WTC11 (cell line): Measurements from ENCODE around the gene SBK1. TPM values are rescaled to one million over a fixed set of nuclear protein-coding genes. Genes with fewer than 3 reads are reported as not detected.

Source experiments
- ATAC-seq: fragments of 200-7000 bp; cut with Tn5 transposase; 2 replicates; pipeline ENCODE4 v1.10.0; 2021; ENCODE audit warnings: mild to moderate bottlenecking, moderate library complexity
- CTCF ChIA-PET: fragments of 300-600 bp; sonication (Branson Sonifier 250); formaldehyde crosslinking; loops from one replicate; lab custom pipeline; 2021; ENCODE audit warnings: antibody characterized with exemption; lab: Charles Lee
- POLR2A ChIA-PET: fragments of 350-600 bp; sonication (Branson Sonifier 250); formaldehyde crosslinking; loops from one replicate; lab custom pipeline; 2021; ENCODE audit warnings: antibody characterized with exemption; lab: Charles Lee
- DNase-seq: peaks from one replicate; pipeline ENCODE4 v3.0.0; 2021; ENCODE audit warnings: low spot score
- H3K27ac Mint-ChIP-seq: 2 replicates; pipeline ENCODE4 v1.8.0; 2021; ENCODE audit warnings: mixed read lengths
- H3K27me3 Mint-ChIP-seq: 2 replicates; pipeline ENCODE4 v1.8.0; 2021; ENCODE audit warnings: low read depth, mild to moderate bottlenecking, moderate library complexity, mixed read lengths
- H3K36me3 Mint-ChIP-seq: 2 replicates; pipeline ENCODE4 v1.8.0; 2021; ENCODE audit warnings: mixed read lengths
- H3K4me1 Mint-ChIP-seq: 2 replicates; pipeline ENCODE4 v1.8.0; 2022; ENCODE audit warnings: mixed read lengths
- H3K4me3 Mint-ChIP-seq: 2 replicates; pipeline ENCODE4 v1.8.0; 2021; ENCODE audit warnings: mild to moderate bottlenecking, moderate library complexity, mixed read lengths
- H3K9me3 Mint-ChIP-seq: 2 replicates; pipeline ENCODE4 v1.8.0; 2021; ENCODE audit warnings: mixed read lengths
- FOXJ3 ChIP-seq: sonication (generic); formaldehyde crosslinking; IDR thresholded peaks from 2 replicates; pipeline ENCODE4 v1.9.0; 2021; ENCODE audit warnings: missing genetic modification reagents, mild to moderate bottlenecking, borderline replicate concordance
- GABPB1 ChIP-seq: sonication (generic); formaldehyde crosslinking; IDR thresholded peaks from 2 replicates; pipeline ENCODE4 v1.8.1; 2023; ENCODE audit warnings: mild to moderate bottlenecking, missing genetic modification reagents
- IRF2 ChIP-seq: sonication (generic); formaldehyde crosslinking; IDR thresholded peaks from 2 replicates; pipeline ENCODE4 v1.8.0; 2022; ENCODE audit warnings: low read depth, missing genetic modification reagents, borderline replicate concordance
- JAZF1 ChIP-seq: fragments of 250-450 bp; sonication (Bioruptor Pico); IDR thresholded peaks from 2 replicates; pipeline ENCODE4 v1.9.0; 2021; ENCODE audit warnings: moderate library complexity, mild to moderate bottlenecking, inconsistent platforms
- JUN ChIP-seq: sonication (generic); formaldehyde crosslinking; IDR thresholded peaks from 2 replicates; pipeline ENCODE4 v1.8.0; 2023; ENCODE audit warnings: mild to moderate bottlenecking, missing genetic modification reagents
- MXD4 ChIP-seq: fragments of 250-450 bp; sonication (Bioruptor Pico); IDR thresholded peaks from 2 replicates; pipeline ENCODE4 v1.8.0; 2021; ENCODE audit warnings: mild to moderate bottlenecking, moderate library complexity, borderline replicate concordance
- NFATC4 ChIP-seq: fragments of 250-450 bp; sonication (Bioruptor Pico); IDR thresholded peaks from 2 replicates; pipeline ENCODE4 v1.9.0; 2021; ENCODE audit warnings: mild to moderate bottlenecking
- RORB ChIP-seq: fragments of 250-450 bp; sonication (Bioruptor Pico); IDR thresholded peaks from 2 replicates; pipeline ENCODE4 v1.9.0; 2021; ENCODE audit warnings: mild to moderate bottlenecking
- SMAD3 ChIP-seq: sonication (generic); formaldehyde crosslinking; IDR thresholded peaks from 2 replicates; pipeline ENCODE4 v1.8.0; 2022; ENCODE audit warnings: missing genetic modification reagents, mild to moderate bottlenecking, borderline replicate concordance
- SMAD4 ChIP-seq: sonication (generic); formaldehyde crosslinking; IDR thresholded peaks from 2 replicates; pipeline ENCODE4 v1.8.0; 2022; ENCODE audit warnings: mild to moderate bottlenecking, missing genetic modification reagents
- TEAD4 ChIP-seq: sonication (generic); formaldehyde crosslinking; IDR thresholded peaks from 2 replicates; pipeline ENCODE4 v1.8.0; 2022; ENCODE audit warnings: mild to moderate bottlenecking, missing genetic modification reagents
- TP53 ChIP-seq: sonication (generic); formaldehyde crosslinking; IDR thresholded peaks from 2 replicates; pipeline ENCODE4 v1.8.1; 2023; ENCODE audit warnings: mild to moderate bottlenecking, missing genetic modification reagents
- ZBTB21 ChIP-seq: sonication (generic); formaldehyde crosslinking; IDR thresholded peaks from 2 replicates; pipeline ENCODE4 v1.8.1; 2023; ENCODE audit warnings: mild to moderate bottlenecking, missing genetic modification reagents, borderline replicate concordance
- ZNF219 ChIP-seq: sonication (generic); formaldehyde crosslinking; IDR thresholded peaks from 2 replicates; pipeline ENCODE4 v1.8.0; 2023; ENCODE audit warnings: missing genetic modification reagents, mild to moderate bottlenecking, borderline replicate concordance
- ZNF232 ChIP-seq: sonication (generic); formaldehyde crosslinking; IDR thresholded peaks from 2 replicates; pipeline ENCODE4 v1.8.0; 2022; ENCODE audit warnings: mild to moderate bottlenecking, missing genetic modification reagents
- ZNF396 ChIP-seq: fragments of 250-450 bp; sonication (Bioruptor Pico); IDR thresholded peaks from 2 replicates; pipeline ENCODE4 v1.8.0; 2021; ENCODE audit warnings: mild to moderate bottlenecking, moderate library complexity, borderline replicate concordance
- ZNF423 ChIP-seq: fragments of 250-450 bp; sonication (Bioruptor Pico); IDR thresholded peaks from 2 replicates; pipeline ENCODE4 v2.1.2; 2022; ENCODE audit warnings: mild to moderate bottlenecking, moderate library complexity
- total RNA-seq: library from RNA; stranded (reverse); gene quantifications from 3 replicates; pipeline ENCODE4 v1.2.3, GENCODE V29; 2021
- TF ChIP-seq, protein P1 (sequence below): fragments of 250-450 bp; sonication (Bioruptor Pico); IDR thresholded peaks from 2 replicates; pipeline ENCODE4 v1.9.0; 2021; ENCODE audit warnings: mild to moderate bottlenecking
- TF ChIP-seq, protein P2 (sequence below): sonication (generic); formaldehyde crosslinking; IDR thresholded peaks from 2 replicates; pipeline ENCODE4 v1.8.1; 2022; ENCODE audit warnings: mild to moderate bottlenecking, missing genetic modification reagents, moderate library complexity, borderline replicate concordance
- TF ChIP-seq, protein P3 (sequence below): sonication (generic); formaldehyde crosslinking; IDR thresholded peaks from 2 replicates; pipeline ENCODE4 v1.8.1; 2023; ENCODE audit warnings: mild to moderate bottlenecking, missing genetic modification reagents, moderate library complexity
- TF ChIP-seq, protein P4 (sequence below): fragments of 250-450 bp; sonication (Bioruptor Pico); IDR thresholded peaks from 2 replicates; pipeline ENCODE4 v1.9.0; 2021; ENCODE audit warnings: moderate library complexity, mild to moderate bottlenecking, inconsistent platforms, borderline replicate concordance
- TF ChIP-seq, protein P5 (sequence below): fragments of 250-450 bp; sonication (Bioruptor Pico); IDR thresholded peaks from 2 replicates; pipeline ENCODE4 v2.1.2; 2022; ENCODE audit warnings: mild to moderate bottlenecking, moderate library complexity

SBK1 gene
- total RNA-seq, 1 experiment from 2014 or later = 85.7 TPM

DNA sequence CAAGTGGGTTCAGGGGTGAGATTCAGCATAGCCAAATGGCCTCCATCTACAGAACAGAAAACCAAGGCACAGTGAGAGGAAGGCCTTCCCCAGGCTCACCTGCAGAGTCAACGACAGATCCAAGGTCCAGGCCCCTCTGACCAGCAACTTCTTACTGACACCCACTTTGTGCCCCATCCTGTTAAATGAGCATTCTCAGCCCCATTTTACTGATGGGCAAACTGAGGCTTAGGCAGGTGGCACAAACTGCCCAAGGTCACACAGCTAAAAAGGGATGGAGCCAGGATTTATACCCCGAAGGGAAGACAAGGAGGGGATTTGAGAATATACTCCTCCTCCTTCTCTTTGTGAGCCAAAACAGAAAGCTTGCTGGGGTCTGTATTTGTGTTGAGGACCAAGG, 9.3 kb downstream of the SBK1 start:
- H3K4me3 Mint-ChIP-seq = no peak overlapping the region
- no peak for TF ChIP-seq ZNF232 (CRISPR knock-in tag)
- TF ChIP-seq, protein P1, sequence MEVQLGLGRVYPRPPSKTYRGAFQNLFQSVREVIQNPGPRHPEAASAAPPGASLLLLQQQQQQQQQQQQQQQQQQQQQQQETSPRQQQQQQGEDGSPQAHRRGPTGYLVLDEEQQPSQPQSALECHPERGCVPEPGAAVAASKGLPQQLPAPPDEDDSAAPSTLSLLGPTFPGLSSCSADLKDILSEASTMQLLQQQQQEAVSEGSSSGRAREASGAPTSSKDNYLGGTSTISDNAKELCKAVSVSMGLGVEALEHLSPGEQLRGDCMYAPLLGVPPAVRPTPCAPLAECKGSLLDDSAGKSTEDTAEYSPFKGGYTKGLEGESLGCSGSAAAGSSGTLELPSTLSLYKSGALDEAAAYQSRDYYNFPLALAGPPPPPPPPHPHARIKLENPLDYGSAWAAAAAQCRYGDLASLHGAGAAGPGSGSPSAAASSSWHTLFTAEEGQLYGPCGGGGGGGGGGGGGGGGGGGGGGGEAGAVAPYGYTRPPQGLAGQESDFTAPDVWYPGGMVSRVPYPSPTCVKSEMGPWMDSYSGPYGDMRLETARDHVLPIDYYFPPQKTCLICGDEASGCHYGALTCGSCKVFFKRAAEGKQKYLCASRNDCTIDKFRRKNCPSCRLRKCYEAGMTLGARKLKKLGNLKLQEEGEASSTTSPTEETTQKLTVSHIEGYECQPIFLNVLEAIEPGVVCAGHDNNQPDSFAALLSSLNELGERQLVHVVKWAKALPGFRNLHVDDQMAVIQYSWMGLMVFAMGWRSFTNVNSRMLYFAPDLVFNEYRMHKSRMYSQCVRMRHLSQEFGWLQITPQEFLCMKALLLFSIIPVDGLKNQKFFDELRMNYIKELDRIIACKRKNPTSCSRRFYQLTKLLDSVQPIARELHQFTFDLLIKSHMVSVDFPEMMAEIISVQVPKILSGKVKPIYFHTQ = no peak
- TF ChIP-seq, protein P2, sequence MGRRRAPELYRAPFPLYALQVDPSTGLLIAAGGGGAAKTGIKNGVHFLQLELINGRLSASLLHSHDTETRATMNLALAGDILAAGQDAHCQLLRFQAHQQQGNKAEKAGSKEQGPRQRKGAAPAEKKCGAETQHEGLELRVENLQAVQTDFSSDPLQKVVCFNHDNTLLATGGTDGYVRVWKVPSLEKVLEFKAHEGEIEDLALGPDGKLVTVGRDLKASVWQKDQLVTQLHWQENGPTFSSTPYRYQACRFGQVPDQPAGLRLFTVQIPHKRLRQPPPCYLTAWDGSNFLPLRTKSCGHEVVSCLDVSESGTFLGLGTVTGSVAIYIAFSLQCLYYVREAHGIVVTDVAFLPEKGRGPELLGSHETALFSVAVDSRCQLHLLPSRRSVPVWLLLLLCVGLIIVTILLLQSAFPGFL (CRISPR knock-in tag) = no peak
- TF ChIP-seq SMAD4 = no peak
- TF ChIP-seq, protein P3, sequence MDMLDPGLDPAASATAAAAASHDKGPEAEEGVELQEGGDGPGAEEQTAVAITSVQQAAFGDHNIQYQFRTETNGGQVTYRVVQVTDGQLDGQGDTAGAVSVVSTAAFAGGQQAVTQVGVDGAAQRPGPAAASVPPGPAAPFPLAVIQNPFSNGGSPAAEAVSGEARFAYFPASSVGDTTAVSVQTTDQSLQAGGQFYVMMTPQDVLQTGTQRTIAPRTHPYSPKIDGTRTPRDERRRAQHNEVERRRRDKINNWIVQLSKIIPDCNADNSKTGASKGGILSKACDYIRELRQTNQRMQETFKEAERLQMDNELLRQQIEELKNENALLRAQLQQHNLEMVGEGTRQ = no peak
- peaks cover 26% of the 10 kb centered on the region for H3K36me3 Mint-ChIP-seq
- H3K27me3 Mint-ChIP-seq = no peaks in the 10 kb centered on the region
- no peak overlapping the region for H3K27ac Mint-ChIP-seq
- H3K9me3 Mint-ChIP-seq = no peaks in the 10 kb centered on the region
- CTCF ChIA-PET = interaction anchor here (0.8 to 3.0 kb wide), 2 partner anchors 15 to 20 kb away, joined by 4 to 12 read pairs; no protein-coding TSS in a partner anchor
- ATAC-seq (no peak), DNase-seq (no peak)
- POLR2A ChIA-PET = no interaction called here
- H3K4me1 Mint-ChIP-seq = peaks cover 28% of the 10 kb centered on the region

DNA sequence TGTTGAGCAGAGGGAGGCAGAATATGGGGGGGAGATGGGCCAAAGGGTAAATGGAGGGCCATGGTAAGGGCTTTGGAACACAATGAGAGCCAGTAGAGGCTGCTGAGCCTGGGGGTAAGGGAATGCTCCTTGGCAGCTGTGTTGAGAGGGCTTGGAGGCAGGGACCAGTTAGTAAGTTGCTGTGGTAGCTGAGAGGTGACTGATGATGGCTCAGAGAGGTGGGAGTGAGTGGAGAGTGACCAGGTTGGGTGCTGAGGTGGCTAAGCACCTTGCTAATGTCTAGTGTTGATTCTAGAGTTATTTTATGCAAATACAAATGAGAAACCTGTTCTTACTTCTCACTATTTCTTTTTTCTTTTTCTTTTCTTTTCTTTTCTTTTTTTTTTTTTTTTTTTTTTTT, 10.8 kb downstream of the SBK1 start:
- Mint-ChIP-seq H3K27ac (no peak overlapping the region), H3K4me1 (peaks cover 13% of the 10 kb centered on the region), H3K9me3 (no peaks in the 10 kb centered on the region), H3K4me3 (no peak overlapping the region), H3K27me3 (no peaks in the 10 kb centered on the region), H3K36me3 (peaks cover 26% of the 10 kb centered on the region)
- TF ChIP-seq TEAD4 (CRISPR knock-in tag) (no peak), RORB (CRISPR knock-in tag) (no peak), IRF2 (CRISPR knock-in tag) (no peak), SMAD3 (CRISPR knock-in tag) (no peak)
- TF ChIP-seq, protein P4, sequence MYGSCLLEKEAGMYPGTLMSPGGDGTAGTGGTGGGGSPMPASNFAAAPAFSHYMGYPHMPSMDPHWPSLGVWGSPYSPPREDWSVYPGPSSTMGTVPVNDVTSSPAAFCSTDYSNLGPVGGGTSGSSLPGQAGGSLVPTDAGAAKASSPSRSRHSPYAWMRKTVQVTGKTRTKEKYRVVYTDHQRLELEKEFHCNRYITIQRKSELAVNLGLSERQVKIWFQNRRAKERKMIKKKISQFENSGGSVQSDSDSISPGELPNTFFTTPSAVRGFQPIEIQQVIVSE = no peak
- TF ChIP-seq, protein P5, sequence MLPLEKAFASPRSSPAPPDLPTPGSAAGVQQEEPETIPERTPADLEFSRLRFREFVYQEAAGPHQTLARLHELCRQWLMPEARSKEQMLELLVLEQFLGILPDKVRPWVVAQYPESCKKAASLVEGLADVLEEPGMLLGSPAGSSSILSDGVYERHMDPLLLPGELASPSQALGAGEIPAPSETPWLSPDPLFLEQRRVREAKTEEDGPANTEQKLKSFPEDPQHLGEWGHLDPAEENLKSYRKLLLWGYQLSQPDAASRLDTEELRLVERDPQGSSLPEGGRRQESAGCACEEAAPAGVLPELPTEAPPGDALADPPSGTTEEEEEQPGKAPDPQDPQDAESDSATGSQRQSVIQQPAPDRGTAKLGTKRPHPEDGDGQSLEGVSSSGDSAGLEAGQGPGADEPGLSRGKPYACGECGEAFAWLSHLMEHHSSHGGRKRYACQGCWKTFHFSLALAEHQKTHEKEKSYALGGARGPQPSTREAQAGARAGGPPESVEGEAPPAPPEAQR (CRISPR knock-in tag) = no peak
- no peak for DNase-seq
- ATAC-seq = no peak
- CTCF ChIA-PET = interaction anchor here (0.7 to 3.2 kb wide), 4 partner anchors 17 to 100 kb away, joined by 3 to 8 read pairs (median 4); no protein-coding TSS in a partner anchor
- POLR2A ChIA-PET = interaction anchor here (0.6 to 0.7 kb wide), 2 partner anchors 10 to 188 kb away, joined by 4 to 6 read pairs; no protein-coding TSS in a partner anchor

DNA sequence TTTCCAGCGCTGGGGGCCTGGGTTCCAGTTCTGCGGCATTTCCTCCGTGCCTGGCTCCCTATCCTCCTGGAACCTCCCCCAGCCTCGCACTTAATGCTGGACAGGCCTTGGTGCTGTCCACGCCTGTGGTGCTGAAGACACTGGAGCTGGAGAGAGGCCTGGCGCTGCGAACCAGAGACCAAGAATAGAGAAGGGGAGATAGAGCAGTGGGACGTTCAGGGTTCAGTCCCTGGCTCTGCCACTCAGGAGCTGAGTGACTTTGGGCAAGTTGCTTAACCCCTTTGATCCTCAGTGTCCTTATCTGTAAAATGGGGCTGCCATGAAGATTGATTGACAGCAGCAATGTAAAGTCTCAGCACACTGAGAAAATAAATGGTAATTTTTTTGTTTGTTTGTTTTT, 11.9 kb downstream of the SBK1 start:
- peak; percentile 57; the same call in 1 of the 2 replicates for ATAC-seq
- ChIA-PET POLR2A (no interaction called here), CTCF (interaction anchor here (0.9 to 3.2 kb wide), 2 partner anchors 17 to 23 kb away, joined by 5 to 8 read pairs; no protein-coding TSS in a partner anchor)
- Mint-ChIP-seq H3K36me3 (peaks cover 34% of the 10 kb centered on the region), H3K27me3 (no peaks in the 10 kb centered on the region), H3K27ac (no peak overlapping the region), H3K9me3 (no peaks in the 10 kb centered on the region; the same call in 1 of the 2 replicates), H3K4me3 (no peak overlapping the region), H3K4me1 (peaks cover 5% of the 10 kb centered on the region)
- peak; percentile 74 for DNase-seq
- TF ChIP-seq JUN (peak; percentile 94), ZNF423 (CRISPR knock-in tag) (no peak), NFATC4 (CRISPR knock-in tag) (no peak), TEAD4 (CRISPR knock-in tag) (peak; percentile 89; the same call in 1 of the 2 replicates), ZNF219 (peak; percentile 87; the same call in 1 of the 2 replicates), JAZF1 (no peak), ZBTB21 (CRISPR knock-in tag) (0 out of 2 replicates have a peak, but pooled peaks have one; percentile 30), FOXJ3 (no peak), GABPB1 (CRISPR knock-in tag) (no peak), TP53 (CRISPR knock-in tag) (0 out of 2 replicates have a peak, but pooled peaks have one; percentile 33), MXD4 (CRISPR knock-in tag) (no peak), ZNF396 (CRISPR knock-in tag) (no peak)
- TF ChIP-seq, protein P2 (CRISPR knock-in tag) = no peak; the same call in 1 of the 2 replicates
- TF ChIP-seq, protein P5 (CRISPR knock-in tag) = no peak
